Mesothelial cell of epicardium (in vitro differentiated cells): ENCODE results near the gene ARIH2. TPM values are rescaled to one million over a fixed set of nuclear protein-coding genes. Genes with fewer than 3 reads are reported as not detected.

Experiments used
- DNase-seq, 2 experiments: peaks; one replicate each; pipeline ENCODE4 v3.0.0; 2021; ENCODE audit warnings: low spot score in 2 of 2; ENCODE audit not compliant: unreplicated experiment in 2 of 2
- H3K27ac Mint-ChIP-seq: 2 replicates; pipeline ENCODE4 v1.8.0; 2021; ENCODE audit warnings: mixed read lengths
- H3K27me3 Mint-ChIP-seq: 2 replicates; pipeline ENCODE4 v1.8.0; 2021; ENCODE audit warnings: low read depth, mixed read lengths
- H3K36me3 Mint-ChIP-seq: 2 replicates; pipeline ENCODE4 v1.8.0; 2021; ENCODE audit warnings: mixed read lengths
- H3K4me1 Mint-ChIP-seq: 2 replicates; pipeline ENCODE4 v1.8.0; 2021; ENCODE audit warnings: mixed read lengths
- H3K4me3 Mint-ChIP-seq: 2 replicates; pipeline ENCODE4 v1.8.0; 2021; ENCODE audit warnings: mild to moderate bottlenecking, moderate library complexity, mixed read lengths
- H3K9me3 Mint-ChIP-seq: 2 replicates; pipeline ENCODE4 v1.8.0; 2021; ENCODE audit warnings: mixed read lengths
- total RNA-seq: library from RNA; stranded (reverse); gene quantifications from 3 replicates; pipeline ENCODE4 v1.2.1, GENCODE V29; 2021
- TF ChIP-seq, protein P1 (sequence below): fragments of 200-600 bp; sonication (generic); IDR thresholded peaks from one replicate; pipeline ENCODE4 v1.5.0; 2021; ENCODE audit warnings: antibody characterized with exemption; ENCODE audit not compliant: unreplicated experiment

ARIH2 gene
- total RNA-seq, 1 donor from 2014 or later, result 102 TPM

DNA sequence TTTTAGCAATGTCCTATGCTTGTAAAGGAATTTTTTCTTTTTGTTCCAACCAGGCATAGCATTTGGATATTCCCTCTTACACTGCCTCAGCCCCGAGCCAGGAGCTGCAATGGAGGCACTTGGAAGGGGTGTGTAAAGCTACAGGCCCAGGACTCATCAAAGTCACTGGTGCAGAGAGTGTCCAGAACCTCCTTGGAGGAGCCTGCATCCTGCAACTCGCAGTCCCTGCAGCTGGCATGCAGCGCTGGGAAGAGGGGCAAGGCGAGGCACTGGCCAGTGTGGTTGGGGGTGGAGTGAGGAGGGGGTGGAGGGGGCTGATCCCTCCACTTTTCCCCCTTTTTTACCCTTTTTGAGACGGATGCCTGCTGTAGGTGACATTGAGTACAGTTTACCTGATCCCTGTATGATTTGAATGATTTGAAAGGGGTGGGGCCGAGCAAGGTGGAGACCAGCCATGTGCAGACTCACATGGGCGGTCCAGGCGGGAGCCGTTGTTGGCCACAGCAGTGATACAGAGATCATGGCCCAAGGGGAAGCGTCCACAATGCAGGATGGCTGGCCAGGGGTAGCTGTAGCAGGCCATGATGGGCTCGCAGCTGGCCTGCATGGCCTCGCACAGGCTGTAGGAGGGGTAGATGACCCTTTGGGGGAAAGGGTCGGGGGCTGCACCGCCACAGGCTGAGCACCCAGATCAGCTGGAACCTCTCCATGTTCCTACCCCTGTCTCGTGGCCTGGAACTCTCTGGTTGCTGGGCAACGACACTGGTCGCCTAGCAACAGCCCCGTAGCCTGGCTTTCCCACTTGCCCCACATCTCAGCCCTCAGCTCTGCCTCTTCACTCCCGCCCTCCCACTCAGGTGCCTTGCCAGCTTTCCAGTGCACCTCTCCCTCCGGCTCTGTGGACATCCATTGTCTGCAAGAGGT, 79.3 kb downstream of the ARIH2 start:
- Mint-ChIP-seq H3K36me3 (peaks cover 4% of the 10 kb centered on the region), H3K4me3 (no peak overlapping the region), H3K27ac (no peak overlapping the region), H3K27me3 (no peaks in the 10 kb centered on the region), H3K9me3 (no peaks in the 10 kb centered on the region), H3K4me1 (no peaks in the 10 kb centered on the region)
- TF ChIP-seq, protein P1, sequence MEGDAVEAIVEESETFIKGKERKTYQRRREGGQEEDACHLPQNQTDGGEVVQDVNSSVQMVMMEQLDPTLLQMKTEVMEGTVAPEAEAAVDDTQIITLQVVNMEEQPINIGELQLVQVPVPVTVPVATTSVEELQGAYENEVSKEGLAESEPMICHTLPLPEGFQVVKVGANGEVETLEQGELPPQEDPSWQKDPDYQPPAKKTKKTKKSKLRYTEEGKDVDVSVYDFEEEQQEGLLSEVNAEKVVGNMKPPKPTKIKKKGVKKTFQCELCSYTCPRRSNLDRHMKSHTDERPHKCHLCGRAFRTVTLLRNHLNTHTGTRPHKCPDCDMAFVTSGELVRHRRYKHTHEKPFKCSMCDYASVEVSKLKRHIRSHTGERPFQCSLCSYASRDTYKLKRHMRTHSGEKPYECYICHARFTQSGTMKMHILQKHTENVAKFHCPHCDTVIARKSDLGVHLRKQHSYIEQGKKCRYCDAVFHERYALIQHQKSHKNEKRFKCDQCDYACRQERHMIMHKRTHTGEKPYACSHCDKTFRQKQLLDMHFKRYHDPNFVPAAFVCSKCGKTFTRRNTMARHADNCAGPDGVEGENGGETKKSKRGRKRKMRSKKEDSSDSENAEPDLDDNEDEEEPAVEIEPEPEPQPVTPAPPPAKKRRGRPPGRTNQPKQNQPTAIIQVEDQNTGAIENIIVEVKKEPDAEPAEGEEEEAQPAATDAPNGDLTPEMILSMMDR, result no peak
- no peak for DNase-seq

DNA sequence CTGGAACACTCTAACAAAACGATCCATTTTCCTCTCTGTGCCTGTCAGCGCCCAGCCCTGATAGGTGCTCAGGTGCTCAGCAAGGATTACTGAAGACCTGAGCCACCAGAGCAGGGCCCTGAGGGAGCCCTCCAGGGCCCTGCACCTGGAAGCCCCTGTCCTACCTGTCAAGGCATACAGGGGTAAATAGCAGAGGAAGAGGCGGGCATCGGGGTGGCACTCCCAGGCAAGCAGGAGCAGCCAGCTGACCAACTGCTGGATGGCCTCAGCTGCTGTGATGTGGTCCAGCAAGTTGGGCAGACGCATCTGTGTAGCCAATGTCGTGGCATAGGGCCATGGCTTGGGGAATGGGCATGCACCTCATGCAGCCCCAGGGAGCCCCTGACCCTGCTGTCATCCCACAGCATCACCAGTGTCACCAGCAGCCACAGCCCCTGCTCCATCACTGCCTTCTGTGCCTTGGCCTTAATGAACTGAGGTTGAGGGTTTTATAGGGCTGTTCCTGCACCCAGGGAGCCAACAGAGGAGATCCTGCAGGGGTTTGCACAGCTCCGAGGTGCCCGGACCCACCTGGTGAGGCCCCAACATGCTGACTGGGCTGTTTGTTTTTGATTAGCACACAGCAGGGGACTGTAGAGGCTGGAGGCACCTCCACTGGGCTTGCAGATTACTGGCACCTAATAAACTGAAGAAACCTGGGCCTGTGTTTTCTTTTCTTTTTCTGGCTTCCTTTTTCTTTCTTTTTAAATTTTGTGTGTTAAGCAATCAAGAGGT, 80.6 kb downstream of the ARIH2 start:
- Mint-ChIP-seq H3K4me3 (no peak overlapping the region), H3K27ac (no peak overlapping the region), H3K36me3 (no peaks in the 10 kb centered on the region)

DNA sequence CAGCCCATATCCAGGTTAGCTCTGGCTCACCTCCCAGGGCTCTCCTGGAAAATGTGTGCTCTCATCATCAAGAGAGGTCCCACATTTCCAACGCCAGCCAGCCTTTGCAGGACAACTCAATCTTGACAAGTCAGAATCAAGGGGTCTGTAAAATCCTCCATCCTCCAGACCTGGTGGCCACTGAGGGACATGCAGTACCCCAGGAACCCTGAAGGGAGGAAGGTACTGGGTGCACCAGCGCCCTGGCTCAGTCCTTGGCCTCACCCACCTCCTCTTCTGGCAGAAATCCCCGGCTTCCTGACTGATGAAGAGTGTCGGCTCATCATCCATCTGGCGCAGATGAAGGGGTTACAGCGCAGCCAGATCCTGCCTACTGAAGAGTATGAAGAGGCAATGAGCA, 82.5 kb downstream of the ARIH2 start:
- Mint-ChIP-seq H3K4me1 (peaks cover under 1% of the 10 kb centered on the region), H3K9me3 (no peaks in the 10 kb centered on the region), H3K36me3 (no peaks in the 10 kb centered on the region), H3K4me3 (no peak overlapping the region), H3K27ac (no peak overlapping the region), H3K27me3 (no peaks in the 10 kb centered on the region)
- DNase-seq, result no peak
- TF ChIP-seq, protein P1, result no peak

More for the DNA sequence above, 80.6 kb downstream of the ARIH2 start:
- no peak for DNase-seq
- H3K27me3 Mint-ChIP-seq, result no peaks in the 10 kb centered on the region
- H3K9me3 Mint-ChIP-seq, result no peaks in the 10 kb centered on the region
- TF ChIP-seq, protein P1, result no peak
- H3K4me1 Mint-ChIP-seq, result no peaks in the 10 kb centered on the region

DNA sequence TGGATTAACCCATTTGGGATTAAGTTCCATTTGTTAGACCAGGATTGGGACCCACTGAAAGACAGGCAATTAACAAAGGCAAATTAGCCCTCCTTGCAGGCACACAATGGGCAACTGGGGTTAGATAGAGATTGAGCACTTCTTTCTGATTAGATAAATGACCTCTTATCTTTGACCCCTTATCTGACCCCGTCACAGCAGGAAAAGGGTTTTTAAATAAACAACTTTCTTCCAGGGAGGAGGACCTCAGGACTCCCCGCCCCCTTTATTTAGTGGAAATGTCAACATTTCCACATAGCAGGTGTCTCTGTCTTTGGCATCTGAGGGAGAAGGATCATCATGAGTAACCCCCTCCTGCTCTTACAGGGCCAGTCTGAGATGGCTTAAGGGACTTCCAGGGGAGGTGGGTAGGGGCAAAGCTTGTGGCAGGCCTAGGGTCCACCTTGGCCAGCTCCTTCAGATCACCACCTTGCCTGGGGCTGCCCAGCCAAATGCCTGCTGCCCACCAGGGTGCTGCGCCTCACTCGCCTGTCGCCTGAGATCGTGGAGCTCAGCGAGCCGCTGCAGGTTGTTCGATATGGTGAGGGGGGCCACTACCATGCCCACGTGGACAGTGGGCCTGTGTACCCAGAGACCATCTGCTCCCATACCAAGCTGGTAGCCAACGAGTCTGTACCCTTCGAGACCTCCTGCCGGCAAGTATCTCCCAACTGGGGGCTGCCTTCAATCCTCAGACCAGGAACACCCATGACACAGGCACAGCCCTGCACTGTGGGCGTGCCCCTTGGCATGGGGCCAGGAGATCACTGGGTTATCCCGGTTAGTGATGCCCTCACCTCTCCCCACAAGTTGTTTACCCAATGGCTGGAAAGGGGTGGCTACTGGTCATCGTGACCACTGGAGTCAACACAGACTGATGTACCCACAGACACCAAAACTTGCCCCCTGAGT, 86.0 kb downstream of the ARIH2 start:
- H3K4me3 Mint-ChIP-seq, result no peak overlapping the region
- H3K27me3 Mint-ChIP-seq, result no peaks in the 10 kb centered on the region
- peaks cover 22% of the 10 kb centered on the region for H3K4me1 Mint-ChIP-seq
- H3K36me3 Mint-ChIP-seq, result no peaks in the 10 kb centered on the region
- TF ChIP-seq, protein P1, result no peak
- no peak overlapping the region for H3K27ac Mint-ChIP-seq
- no peak for DNase-seq
- H3K9me3 Mint-ChIP-seq, result no peaks in the 10 kb centered on the region

DNA sequence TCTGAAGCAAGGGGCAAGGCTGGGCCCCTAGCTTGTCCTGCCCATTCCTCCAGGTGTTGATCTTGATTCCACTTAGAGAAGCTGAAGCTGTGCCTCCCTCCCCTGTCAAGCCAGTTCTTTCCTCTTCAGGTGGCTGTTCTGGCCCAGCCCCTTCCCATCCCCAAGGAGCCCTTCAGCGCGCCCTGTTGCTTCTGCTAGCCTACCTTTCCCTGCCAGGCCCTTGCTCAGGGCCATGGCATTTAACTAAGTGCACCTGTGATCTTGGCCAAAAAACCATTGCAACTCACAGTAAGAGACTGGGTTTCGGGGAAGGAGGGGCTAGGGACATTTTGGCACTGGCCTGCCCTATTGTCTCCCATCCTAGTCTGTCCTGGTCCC, 86.7 kb downstream of the ARIH2 start:
- Mint-ChIP-seq H3K4me1 (peaks cover 22% of the 10 kb centered on the region), H3K27me3 (no peaks in the 10 kb centered on the region), H3K9me3 (no peaks in the 10 kb centered on the region)

More for the DNA sequence above, 86.7 kb downstream of the ARIH2 start:
- no peaks in the 10 kb centered on the region for H3K36me3 Mint-ChIP-seq
- H3K4me3 Mint-ChIP-seq, result no peak overlapping the region
- DNase-seq, result no peak
- TF ChIP-seq, protein P1, result no peak
- H3K27ac Mint-ChIP-seq, result no peak overlapping the region
